ENCODE measurements around the gene ZNF486.
"Not testable (repeated sequence)": the region's sequence is repeated elsewhere in the genome, so short reads cannot be mapped to it uniquely, and the experiment has no call there.

Gene ZNF486

GRCh38 chr19:20151617-20152145 is 15.3 kb upstream of the ZNF486 start:
- no peaks in the 10 kb centered on the region for H3K79me2 ChIP-seq (ENCODE audit: control insufficient read depth, low read length)
- no peak for TF ChIP-seq EZH2phosphoT487 (IDR thresholded peaks at IDR 0.05; ENCODE audit: borderline replicate concordance, low read length)
- TF ChIP-seq, protein P1, sequence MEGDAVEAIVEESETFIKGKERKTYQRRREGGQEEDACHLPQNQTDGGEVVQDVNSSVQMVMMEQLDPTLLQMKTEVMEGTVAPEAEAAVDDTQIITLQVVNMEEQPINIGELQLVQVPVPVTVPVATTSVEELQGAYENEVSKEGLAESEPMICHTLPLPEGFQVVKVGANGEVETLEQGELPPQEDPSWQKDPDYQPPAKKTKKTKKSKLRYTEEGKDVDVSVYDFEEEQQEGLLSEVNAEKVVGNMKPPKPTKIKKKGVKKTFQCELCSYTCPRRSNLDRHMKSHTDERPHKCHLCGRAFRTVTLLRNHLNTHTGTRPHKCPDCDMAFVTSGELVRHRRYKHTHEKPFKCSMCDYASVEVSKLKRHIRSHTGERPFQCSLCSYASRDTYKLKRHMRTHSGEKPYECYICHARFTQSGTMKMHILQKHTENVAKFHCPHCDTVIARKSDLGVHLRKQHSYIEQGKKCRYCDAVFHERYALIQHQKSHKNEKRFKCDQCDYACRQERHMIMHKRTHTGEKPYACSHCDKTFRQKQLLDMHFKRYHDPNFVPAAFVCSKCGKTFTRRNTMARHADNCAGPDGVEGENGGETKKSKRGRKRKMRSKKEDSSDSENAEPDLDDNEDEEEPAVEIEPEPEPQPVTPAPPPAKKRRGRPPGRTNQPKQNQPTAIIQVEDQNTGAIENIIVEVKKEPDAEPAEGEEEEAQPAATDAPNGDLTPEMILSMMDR (IDR thresholded peaks at IDR 0.05; ENCODE audit: low read depth, low read length, poor library complexity, severe bottlenecking) = no peak
- no peaks in the 10 kb centered on the region for H3F3A ChIP-seq (ENCODE audit: control insufficient read depth, insufficient read depth)
- H3K36me3 ChIP-seq (ENCODE audit: control insufficient read depth, low read length) = no peaks in the 10 kb centered on the region
- no peaks in the 10 kb centered on the region for H3K4me1 ChIP-seq (ENCODE audit: control insufficient read depth, low read length)
- no peak overlapping the region for H3K27ac ChIP-seq (ENCODE audit: low read depth, low read length)
- no peak overlapping the region for H3K4me2 ChIP-seq (ENCODE audit: low read length)
- no peaks in the 10 kb centered on the region for H3K9me2 ChIP-seq (replicated peaks; ENCODE audit: control insufficient read depth, low read length)
- no peak overlapping the region for H3K4me3 ChIP-seq (ENCODE audit: low read length)
- H3K9me3 ChIP-seq (ENCODE audit: control insufficient read depth, insufficient read depth, low read length) = peaks cover 2% of the 10 kb centered on the region; the same call in 1 of the 2 replicates
- no peaks in the 10 kb centered on the region for H4K20me1 ChIP-seq (ENCODE audit: control insufficient read depth, insufficient read depth, low read depth, low read length)
- H3K27me3 ChIP-seq (ENCODE audit: control insufficient read depth, low read length) = no peaks in the 10 kb centered on the region

DNA sequence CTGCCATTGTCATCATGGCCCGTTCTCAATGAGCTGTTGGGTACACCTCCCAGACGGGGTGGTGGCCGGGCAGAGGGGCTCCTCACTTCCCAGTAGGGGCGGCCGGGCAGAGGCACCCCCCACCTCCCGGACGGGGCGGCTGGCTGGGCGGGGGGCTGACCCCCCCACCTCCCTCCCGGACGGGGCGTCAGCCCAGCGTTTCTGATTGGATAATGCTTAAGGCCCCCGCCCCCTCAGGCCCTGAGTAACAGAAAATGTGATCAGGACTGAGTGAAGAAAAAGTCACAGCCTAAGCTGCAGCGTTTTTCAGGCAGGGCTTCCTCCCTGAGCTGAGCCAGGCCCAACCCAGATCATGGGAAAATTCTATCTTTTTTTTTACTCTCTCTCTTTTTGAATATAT is 14.5 kb upstream of the ZNF486 start:
- H3K27me3 ChIP-seq (ENCODE audit: control insufficient read depth, low read length); H3K4me3 ChIP-seq (ENCODE audit: low read length); H3K79me2 ChIP-seq (ENCODE audit: control insufficient read depth, low read length); H3K9me2 ChIP-seq (replicated peaks; ENCODE audit: control insufficient read depth, low read length); H3K36me3 ChIP-seq (ENCODE audit: control insufficient read depth, low read length); H4K20me1 ChIP-seq (ENCODE audit: control insufficient read depth, insufficient read depth, low read depth, low read length); H3K9me3 ChIP-seq (ENCODE audit: control insufficient read depth, insufficient read depth, low read length); H3K4me2 ChIP-seq (ENCODE audit: low read length); H3K27ac ChIP-seq (ENCODE audit: low read depth, low read length); H3K4me1 ChIP-seq (ENCODE audit: control insufficient read depth, low read length); H3F3A ChIP-seq (ENCODE audit: control insufficient read depth, insufficient read depth): not testable (repeated sequence)

GRCh38 chr19:20153281-20153680 is 13.7 kb upstream of the ZNF486 start:
- no peaks in the 10 kb centered on the region for H3K79me2 ChIP-seq (ENCODE audit: control insufficient read depth, low read length)
- TF ChIP-seq EZH2phosphoT487 (IDR thresholded peaks at IDR 0.05; ENCODE audit: borderline replicate concordance, low read length) = no peak
- peaks cover 2% of the 10 kb centered on the region; the same call in 1 of the 2 replicates for H3K9me3 ChIP-seq (ENCODE audit: control insufficient read depth, insufficient read depth, low read length)
- no peak overlapping the region for H3K4me2 ChIP-seq (ENCODE audit: low read length)
- H3K9me2 ChIP-seq (replicated peaks; ENCODE audit: control insufficient read depth, low read length) = no peaks in the 10 kb centered on the region
- H3K4me1 ChIP-seq (ENCODE audit: control insufficient read depth, low read length) = no peaks in the 10 kb centered on the region
- H3F3A ChIP-seq (ENCODE audit: control insufficient read depth, insufficient read depth) = no peaks in the 10 kb centered on the region
- H3K27me3 ChIP-seq (ENCODE audit: control insufficient read depth, low read length) = no peaks in the 10 kb centered on the region
- no peaks in the 10 kb centered on the region for H4K20me1 ChIP-seq (ENCODE audit: control insufficient read depth, insufficient read depth, low read depth, low read length)
- H3K36me3 ChIP-seq (ENCODE audit: control insufficient read depth, low read length) = no peaks in the 10 kb centered on the region
- H3K4me3 ChIP-seq (ENCODE audit: low read length) = no peak overlapping the region
- H3K27ac ChIP-seq (ENCODE audit: low read depth, low read length) = no peak overlapping the region

GRCh38 chr19:20154636-20155035 is 12.4 kb upstream of the ZNF486 start:
- Histone ChIP-seq H3K4me2 (ENCODE audit: low read length) (no peak overlapping the region), H3F3A (ENCODE audit: control insufficient read depth, insufficient read depth) (no peaks in the 10 kb centered on the region), H3K9me2 (replicated peaks; ENCODE audit: control insufficient read depth, low read length) (no peaks in the 10 kb centered on the region), H3K79me2 (ENCODE audit: control insufficient read depth, low read length) (no peaks in the 10 kb centered on the region), H3K9me3 (ENCODE audit: control insufficient read depth, insufficient read depth, low read length) (peaks cover 2% of the 10 kb centered on the region; the same call in 1 of the 2 replicates), H4K20me1 (ENCODE audit: control insufficient read depth, insufficient read depth, low read depth, low read length) (no peaks in the 10 kb centered on the region), H3K36me3 (ENCODE audit: control insufficient read depth, low read length) (no peaks in the 10 kb centered on the region), H3K27ac (ENCODE audit: low read depth, low read length) (no peak overlapping the region), H3K4me3 (ENCODE audit: low read length) (no peak overlapping the region), H3K27me3 (ENCODE audit: control insufficient read depth, low read length) (no peaks in the 10 kb centered on the region), H3K4me1 (ENCODE audit: control insufficient read depth, low read length) (no peaks in the 10 kb centered on the region)
- TF ChIP-seq, protein P1 (IDR thresholded peaks at IDR 0.05; ENCODE audit: low read depth, low read length, poor library complexity, severe bottlenecking) = no peak
- TF ChIP-seq EZH2phosphoT487 (IDR thresholded peaks at IDR 0.05; ENCODE audit: borderline replicate concordance, low read length) = no peak
